WTC11 (cell line): Measurements from ENCODE around the gene STX8. TPM values are rescaled to one million over a fixed set of nuclear protein-coding genes. Genes with fewer than 3 reads are reported as not detected.

Source experiments
- ATAC-seq: fragments of 200-7000 bp; cut with Tn5 transposase; 2 replicates; pipeline ENCODE4 v1.10.0; 2021; ENCODE audit warnings: mild to moderate bottlenecking, moderate library complexity
- CTCF ChIA-PET: fragments of 300-600 bp; sonication (Branson Sonifier 250); formaldehyde crosslinking; loops from one replicate; lab custom pipeline; 2021; ENCODE audit warnings: antibody characterized with exemption; lab: Charles Lee
- POLR2A ChIA-PET: fragments of 350-600 bp; sonication (Branson Sonifier 250); formaldehyde crosslinking; loops from one replicate; lab custom pipeline; 2021; ENCODE audit warnings: antibody characterized with exemption; lab: Charles Lee
- DNase-seq: peaks from one replicate; pipeline ENCODE4 v3.0.0; 2021; ENCODE audit warnings: low spot score
- H3K27ac Mint-ChIP-seq: 2 replicates; pipeline ENCODE4 v1.8.0; 2021; ENCODE audit warnings: mixed read lengths
- H3K27me3 Mint-ChIP-seq: 2 replicates; pipeline ENCODE4 v1.8.0; 2021; ENCODE audit warnings: low read depth, mild to moderate bottlenecking, moderate library complexity, mixed read lengths
- H3K36me3 Mint-ChIP-seq: 2 replicates; pipeline ENCODE4 v1.8.0; 2021; ENCODE audit warnings: mixed read lengths
- H3K4me1 Mint-ChIP-seq: 2 replicates; pipeline ENCODE4 v1.8.0; 2022; ENCODE audit warnings: mixed read lengths
- H3K4me3 Mint-ChIP-seq: 2 replicates; pipeline ENCODE4 v1.8.0; 2021; ENCODE audit warnings: mild to moderate bottlenecking, moderate library complexity, mixed read lengths
- H3K9me3 Mint-ChIP-seq: 2 replicates; pipeline ENCODE4 v1.8.0; 2021; ENCODE audit warnings: mixed read lengths
- ATF1 ChIP-seq: sonication (generic); formaldehyde crosslinking; IDR thresholded peaks from 2 replicates; pipeline ENCODE4 v1.8.1; 2023; ENCODE audit warnings: mild to moderate bottlenecking, moderate library complexity, missing genetic modification reagents
- CREB1 ChIP-seq: sonication (generic); formaldehyde crosslinking; IDR thresholded peaks from 2 replicates; pipeline ENCODE4 v1.8.0; 2023; ENCODE audit warnings: mild to moderate bottlenecking, missing genetic modification reagents
- HMGA2 ChIP-seq: fragments of 250-450 bp; sonication (Bioruptor Pico); IDR thresholded peaks from 2 replicates; pipeline ENCODE4 v1.4.0; 2021; ENCODE audit warnings: mild to moderate bottlenecking, moderate library complexity
- JUN ChIP-seq: sonication (generic); formaldehyde crosslinking; IDR thresholded peaks from 2 replicates; pipeline ENCODE4 v1.8.0; 2023; ENCODE audit warnings: mild to moderate bottlenecking, missing genetic modification reagents
- MYBL2 ChIP-seq: sonication (generic); formaldehyde crosslinking; IDR thresholded peaks from 2 replicates; pipeline ENCODE4 v1.8.1; 2023; ENCODE audit warnings: mild to moderate bottlenecking, moderate library complexity, missing genetic modification reagents
- PRRX2 ChIP-seq: fragments of 250-450 bp; sonication (Bioruptor Pico); IDR thresholded peaks from 2 replicates; pipeline ENCODE4 v1.8.0; 2021; ENCODE audit warnings: mild to moderate bottlenecking
- SMAD3 ChIP-seq: sonication (generic); formaldehyde crosslinking; IDR thresholded peaks from 2 replicates; pipeline ENCODE4 v1.8.0; 2022; ENCODE audit warnings: missing genetic modification reagents, mild to moderate bottlenecking, borderline replicate concordance
- SOX15 ChIP-seq: fragments of 250-450 bp; sonication (Bioruptor Pico); IDR thresholded peaks from 2 replicates; pipeline ENCODE4 v1.9.0; 2021; ENCODE audit warnings: mild to moderate bottlenecking
- ZNF416 ChIP-seq: fragments of 250-450 bp; sonication (Bioruptor Pico); IDR thresholded peaks from 2 replicates; pipeline ENCODE4 v1.9.0; 2021; ENCODE audit warnings: mild to moderate bottlenecking, inconsistent platforms
- ZNF671 ChIP-seq: fragments of 250-450 bp; sonication (Bioruptor Pico); IDR thresholded peaks from 2 replicates; pipeline ENCODE4 v1.8.0; 2021; ENCODE audit warnings: mild to moderate bottlenecking
- total RNA-seq: library from RNA; stranded (reverse); gene quantifications from 3 replicates; pipeline ENCODE4 v1.2.3, GENCODE V29; 2021
- TF ChIP-seq, protein P1 (sequence below): sonication (generic); formaldehyde crosslinking; IDR thresholded peaks from 2 replicates; pipeline ENCODE4 v1.8.0; 2022; ENCODE audit warnings: missing genetic modification reagents
- TF ChIP-seq, protein P2 (sequence below): fragments of 250-450 bp; sonication (Bioruptor Pico); IDR thresholded peaks from 2 replicates; pipeline ENCODE4 v2.1.2; 2022; ENCODE audit warnings: mild to moderate bottlenecking, moderate library complexity
- TF ChIP-seq, protein P3 (sequence below): fragments of 250-450 bp; sonication (Bioruptor Pico); IDR thresholded peaks from 2 replicates; pipeline ENCODE4 v1.9.0; 2021; ENCODE audit warnings: mild to moderate bottlenecking
- TF ChIP-seq, protein P4 (sequence below): sonication (generic); formaldehyde crosslinking; IDR thresholded peaks from 2 replicates; pipeline ENCODE4 v1.8.0; 2022; ENCODE audit warnings: mild to moderate bottlenecking, missing genetic modification reagents
- TF ChIP-seq, protein P5 (sequence below): sonication (generic); formaldehyde crosslinking; IDR thresholded peaks from 2 replicates; pipeline ENCODE4 v1.8.1; 2023; ENCODE audit warnings: mild to moderate bottlenecking, missing genetic modification reagents, moderate library complexity
- TF ChIP-seq, protein P6 (sequence below): sonication (generic); formaldehyde crosslinking; IDR thresholded peaks from 2 replicates; pipeline ENCODE4 v1.8.1; 2022; ENCODE audit warnings: missing genetic modification reagents, borderline replicate concordance
- TF ChIP-seq, protein P7 (sequence below): sonication (generic); formaldehyde crosslinking; IDR thresholded peaks from 2 replicates; pipeline ENCODE4 v1.8.0; 2022; ENCODE audit warnings: mild to moderate bottlenecking, missing genetic modification reagents
- TF ChIP-seq, protein P8 (sequence below): sonication (generic); formaldehyde crosslinking; IDR thresholded peaks from 2 replicates; pipeline ENCODE4 v1.8.1; 2022; ENCODE audit warnings: low read depth, mild to moderate bottlenecking, moderate library complexity, missing genetic modification reagents, borderline replicate concordance
- TF ChIP-seq, protein P9 (sequence below): sonication (generic); formaldehyde crosslinking; IDR thresholded peaks from 2 replicates; pipeline ENCODE4 v1.8.0; 2023; ENCODE audit warnings: missing genetic modification reagents, mild to moderate bottlenecking, borderline replicate concordance

The STX8 gene
- total RNA-seq, 1 experiment from 2014 or later = 39.9 TPM

DNA sequence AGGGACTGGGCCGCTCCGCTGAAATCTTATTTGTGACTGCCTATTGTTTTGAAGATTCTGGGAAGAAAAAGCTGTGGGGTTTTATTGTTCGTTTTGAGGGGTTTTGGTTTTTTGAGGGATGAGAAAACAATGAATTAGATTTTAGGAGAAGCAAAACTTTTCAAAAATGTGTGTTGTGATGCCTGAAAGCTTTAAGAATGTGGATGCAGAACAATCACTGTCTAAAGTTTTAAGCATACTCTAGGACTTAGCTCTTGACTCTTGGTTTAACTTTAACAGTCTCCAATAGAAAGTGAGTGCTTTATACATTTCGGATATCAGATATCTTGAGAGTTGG lies 1.7 kb upstream of the STX8 start:
- peaks cover 7% of the 10 kb centered on the region for H3K9me3 Mint-ChIP-seq
- H3K4me3 Mint-ChIP-seq = no peak overlapping the region
- no peak for DNase-seq
- H3K36me3 Mint-ChIP-seq = no peaks in the 10 kb centered on the region
- CTCF ChIA-PET = interaction anchor here (0.6 to 4.3 kb wide), 28 partner anchors 9 to 579 kb away, joined by 3 to 40 read pairs (median 5); partner anchors contain the start of gene USP43
- H3K27me3 Mint-ChIP-seq = peaks cover 4% of the 10 kb centered on the region; the same call in 1 of the 2 replicates
- POLR2A ChIA-PET = interaction anchor here (1.0 to 1.2 kb wide), 2 partner anchors 60 to 68 kb away, joined by 3 to 5 read pairs; partner anchors contain the start of gene USP43
- no peak for ATAC-seq
- TF ChIP-seq JUN (no peak), SOX15 (CRISPR knock-in tag) (no peak), ZNF416 (CRISPR knock-in tag) (no peak), MYBL2 (no peak), PRRX2 (no peak), HMGA2 (no peak), ZNF671 (CRISPR knock-in tag) (no peak), CREB1 (no peak), ATF1 (CRISPR knock-in tag) (no peak), SMAD3 (CRISPR knock-in tag) (no peak)
- TF ChIP-seq, protein P1, sequence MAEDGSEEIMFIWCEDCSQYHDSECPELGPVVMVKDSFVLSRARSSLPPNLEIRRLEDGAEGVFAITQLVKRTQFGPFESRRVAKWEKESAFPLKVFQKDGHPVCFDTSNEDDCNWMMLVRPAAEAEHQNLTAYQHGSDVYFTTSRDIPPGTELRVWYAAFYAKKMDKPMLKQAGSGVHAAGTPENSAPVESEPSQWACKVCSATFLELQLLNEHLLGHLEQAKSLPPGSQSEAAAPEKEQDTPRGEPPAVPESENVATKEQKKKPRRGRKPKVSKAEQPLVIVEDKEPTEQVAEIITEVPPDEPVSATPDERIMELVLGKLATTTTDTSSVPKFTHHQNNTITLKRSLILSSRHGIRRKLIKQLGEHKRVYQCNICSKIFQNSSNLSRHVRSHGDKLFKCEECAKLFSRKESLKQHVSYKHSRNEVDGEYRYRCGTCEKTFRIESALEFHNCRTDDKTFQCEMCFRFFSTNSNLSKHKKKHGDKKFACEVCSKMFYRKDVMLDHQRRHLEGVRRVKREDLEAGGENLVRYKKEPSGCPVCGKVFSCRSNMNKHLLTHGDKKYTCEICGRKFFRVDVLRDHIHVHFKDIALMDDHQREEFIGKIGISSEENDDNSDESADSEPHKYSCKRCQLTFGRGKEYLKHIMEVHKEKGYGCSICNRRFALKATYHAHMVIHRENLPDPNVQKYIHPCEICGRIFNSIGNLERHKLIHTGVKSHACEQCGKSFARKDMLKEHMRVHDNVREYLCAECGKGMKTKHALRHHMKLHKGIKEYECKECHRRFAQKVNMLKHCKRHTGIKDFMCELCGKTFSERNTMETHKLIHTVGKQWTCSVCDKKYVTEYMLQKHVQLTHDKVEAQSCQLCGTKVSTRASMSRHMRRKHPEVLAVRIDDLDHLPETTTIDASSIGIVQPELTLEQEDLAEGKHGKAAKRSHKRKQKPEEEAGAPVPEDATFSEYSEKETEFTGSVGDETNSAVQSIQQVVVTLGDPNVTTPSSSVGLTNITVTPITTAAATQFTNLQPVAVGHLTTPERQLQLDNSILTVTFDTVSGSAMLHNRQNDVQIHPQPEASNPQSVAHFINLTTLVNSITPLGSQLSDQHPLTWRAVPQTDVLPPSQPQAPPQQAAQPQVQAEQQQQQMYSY (CRISPR knock-in tag) = no peak
- TF ChIP-seq, protein P2, sequence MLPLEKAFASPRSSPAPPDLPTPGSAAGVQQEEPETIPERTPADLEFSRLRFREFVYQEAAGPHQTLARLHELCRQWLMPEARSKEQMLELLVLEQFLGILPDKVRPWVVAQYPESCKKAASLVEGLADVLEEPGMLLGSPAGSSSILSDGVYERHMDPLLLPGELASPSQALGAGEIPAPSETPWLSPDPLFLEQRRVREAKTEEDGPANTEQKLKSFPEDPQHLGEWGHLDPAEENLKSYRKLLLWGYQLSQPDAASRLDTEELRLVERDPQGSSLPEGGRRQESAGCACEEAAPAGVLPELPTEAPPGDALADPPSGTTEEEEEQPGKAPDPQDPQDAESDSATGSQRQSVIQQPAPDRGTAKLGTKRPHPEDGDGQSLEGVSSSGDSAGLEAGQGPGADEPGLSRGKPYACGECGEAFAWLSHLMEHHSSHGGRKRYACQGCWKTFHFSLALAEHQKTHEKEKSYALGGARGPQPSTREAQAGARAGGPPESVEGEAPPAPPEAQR (CRISPR knock-in tag) = no peak
- TF ChIP-seq, protein P3, sequence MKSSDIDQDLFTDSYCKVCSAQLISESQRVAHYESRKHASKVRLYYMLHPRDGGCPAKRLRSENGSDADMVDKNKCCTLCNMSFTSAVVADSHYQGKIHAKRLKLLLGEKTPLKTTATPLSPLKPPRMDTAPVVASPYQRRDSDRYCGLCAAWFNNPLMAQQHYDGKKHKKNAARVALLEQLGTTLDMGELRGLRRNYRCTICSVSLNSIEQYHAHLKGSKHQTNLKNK (CRISPR knock-in tag) = no peak
- TF ChIP-seq, protein P4, sequence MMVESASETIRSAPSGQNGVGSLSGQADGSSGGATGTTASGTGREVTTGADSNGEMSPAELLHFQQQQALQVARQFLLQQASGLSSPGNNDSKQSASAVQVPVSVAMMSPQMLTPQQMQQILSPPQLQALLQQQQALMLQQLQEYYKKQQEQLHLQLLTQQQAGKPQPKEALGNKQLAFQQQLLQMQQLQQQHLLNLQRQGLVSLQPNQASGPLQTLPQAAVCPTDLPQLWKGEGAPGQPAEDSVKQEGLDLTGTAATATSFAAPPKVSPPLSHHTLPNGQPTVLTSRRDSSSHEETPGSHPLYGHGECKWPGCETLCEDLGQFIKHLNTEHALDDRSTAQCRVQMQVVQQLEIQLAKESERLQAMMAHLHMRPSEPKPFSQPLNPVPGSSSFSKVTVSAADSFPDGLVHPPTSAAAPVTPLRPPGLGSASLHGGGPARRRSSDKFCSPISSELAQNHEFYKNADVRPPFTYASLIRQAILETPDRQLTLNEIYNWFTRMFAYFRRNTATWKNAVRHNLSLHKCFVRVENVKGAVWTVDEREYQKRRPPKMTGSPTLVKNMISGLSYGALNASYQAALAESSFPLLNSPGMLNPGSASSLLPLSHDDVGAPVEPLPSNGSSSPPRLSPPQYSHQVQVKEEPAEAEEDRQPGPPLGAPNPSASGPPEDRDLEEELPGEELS (CRISPR knock-in tag) = no peak
- TF ChIP-seq, protein P5, sequence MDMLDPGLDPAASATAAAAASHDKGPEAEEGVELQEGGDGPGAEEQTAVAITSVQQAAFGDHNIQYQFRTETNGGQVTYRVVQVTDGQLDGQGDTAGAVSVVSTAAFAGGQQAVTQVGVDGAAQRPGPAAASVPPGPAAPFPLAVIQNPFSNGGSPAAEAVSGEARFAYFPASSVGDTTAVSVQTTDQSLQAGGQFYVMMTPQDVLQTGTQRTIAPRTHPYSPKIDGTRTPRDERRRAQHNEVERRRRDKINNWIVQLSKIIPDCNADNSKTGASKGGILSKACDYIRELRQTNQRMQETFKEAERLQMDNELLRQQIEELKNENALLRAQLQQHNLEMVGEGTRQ = no peak
- TF ChIP-seq, protein P6, sequence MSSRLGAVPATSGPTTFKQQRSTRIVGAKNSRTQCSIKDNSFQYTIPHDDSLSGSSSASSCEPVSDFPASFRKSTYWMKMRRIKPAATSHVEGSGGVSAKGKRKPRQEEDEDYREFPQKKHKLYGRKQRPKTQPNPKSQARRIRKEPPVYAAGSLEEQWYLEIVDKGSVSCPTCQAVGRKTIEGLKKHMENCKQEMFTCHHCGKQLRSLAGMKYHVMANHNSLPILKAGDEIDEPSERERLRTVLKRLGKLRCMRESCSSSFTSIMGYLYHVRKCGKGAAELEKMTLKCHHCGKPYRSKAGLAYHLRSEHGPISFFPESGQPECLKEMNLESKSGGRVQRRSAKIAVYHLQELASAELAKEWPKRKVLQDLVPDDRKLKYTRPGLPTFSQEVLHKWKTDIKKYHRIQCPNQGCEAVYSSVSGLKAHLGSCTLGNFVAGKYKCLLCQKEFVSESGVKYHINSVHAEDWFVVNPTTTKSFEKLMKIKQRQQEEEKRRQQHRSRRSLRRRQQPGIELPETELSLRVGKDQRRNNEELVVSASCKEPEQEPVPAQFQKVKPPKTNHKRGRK (CRISPR knock-in tag) = no peak
- TF ChIP-seq, protein P7, sequence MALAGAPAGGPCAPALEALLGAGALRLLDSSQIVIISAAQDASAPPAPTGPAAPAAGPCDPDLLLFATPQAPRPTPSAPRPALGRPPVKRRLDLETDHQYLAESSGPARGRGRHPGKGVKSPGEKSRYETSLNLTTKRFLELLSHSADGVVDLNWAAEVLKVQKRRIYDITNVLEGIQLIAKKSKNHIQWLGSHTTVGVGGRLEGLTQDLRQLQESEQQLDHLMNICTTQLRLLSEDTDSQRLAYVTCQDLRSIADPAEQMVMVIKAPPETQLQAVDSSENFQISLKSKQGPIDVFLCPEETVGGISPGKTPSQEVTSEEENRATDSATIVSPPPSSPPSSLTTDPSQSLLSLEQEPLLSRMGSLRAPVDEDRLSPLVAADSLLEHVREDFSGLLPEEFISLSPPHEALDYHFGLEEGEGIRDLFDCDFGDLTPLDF = no peak
- TF ChIP-seq, protein P8, sequence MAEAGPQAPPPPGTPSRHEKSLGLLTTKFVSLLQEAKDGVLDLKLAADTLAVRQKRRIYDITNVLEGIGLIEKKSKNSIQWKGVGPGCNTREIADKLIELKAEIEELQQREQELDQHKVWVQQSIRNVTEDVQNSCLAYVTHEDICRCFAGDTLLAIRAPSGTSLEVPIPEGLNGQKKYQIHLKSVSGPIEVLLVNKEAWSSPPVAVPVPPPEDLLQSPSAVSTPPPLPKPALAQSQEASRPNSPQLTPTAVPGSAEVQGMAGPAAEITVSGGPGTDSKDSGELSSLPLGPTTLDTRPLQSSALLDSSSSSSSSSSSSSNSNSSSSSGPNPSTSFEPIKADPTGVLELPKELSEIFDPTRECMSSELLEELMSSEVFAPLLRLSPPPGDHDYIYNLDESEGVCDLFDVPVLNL (CRISPR knock-in tag) = no peak
- TF ChIP-seq, protein P9, sequence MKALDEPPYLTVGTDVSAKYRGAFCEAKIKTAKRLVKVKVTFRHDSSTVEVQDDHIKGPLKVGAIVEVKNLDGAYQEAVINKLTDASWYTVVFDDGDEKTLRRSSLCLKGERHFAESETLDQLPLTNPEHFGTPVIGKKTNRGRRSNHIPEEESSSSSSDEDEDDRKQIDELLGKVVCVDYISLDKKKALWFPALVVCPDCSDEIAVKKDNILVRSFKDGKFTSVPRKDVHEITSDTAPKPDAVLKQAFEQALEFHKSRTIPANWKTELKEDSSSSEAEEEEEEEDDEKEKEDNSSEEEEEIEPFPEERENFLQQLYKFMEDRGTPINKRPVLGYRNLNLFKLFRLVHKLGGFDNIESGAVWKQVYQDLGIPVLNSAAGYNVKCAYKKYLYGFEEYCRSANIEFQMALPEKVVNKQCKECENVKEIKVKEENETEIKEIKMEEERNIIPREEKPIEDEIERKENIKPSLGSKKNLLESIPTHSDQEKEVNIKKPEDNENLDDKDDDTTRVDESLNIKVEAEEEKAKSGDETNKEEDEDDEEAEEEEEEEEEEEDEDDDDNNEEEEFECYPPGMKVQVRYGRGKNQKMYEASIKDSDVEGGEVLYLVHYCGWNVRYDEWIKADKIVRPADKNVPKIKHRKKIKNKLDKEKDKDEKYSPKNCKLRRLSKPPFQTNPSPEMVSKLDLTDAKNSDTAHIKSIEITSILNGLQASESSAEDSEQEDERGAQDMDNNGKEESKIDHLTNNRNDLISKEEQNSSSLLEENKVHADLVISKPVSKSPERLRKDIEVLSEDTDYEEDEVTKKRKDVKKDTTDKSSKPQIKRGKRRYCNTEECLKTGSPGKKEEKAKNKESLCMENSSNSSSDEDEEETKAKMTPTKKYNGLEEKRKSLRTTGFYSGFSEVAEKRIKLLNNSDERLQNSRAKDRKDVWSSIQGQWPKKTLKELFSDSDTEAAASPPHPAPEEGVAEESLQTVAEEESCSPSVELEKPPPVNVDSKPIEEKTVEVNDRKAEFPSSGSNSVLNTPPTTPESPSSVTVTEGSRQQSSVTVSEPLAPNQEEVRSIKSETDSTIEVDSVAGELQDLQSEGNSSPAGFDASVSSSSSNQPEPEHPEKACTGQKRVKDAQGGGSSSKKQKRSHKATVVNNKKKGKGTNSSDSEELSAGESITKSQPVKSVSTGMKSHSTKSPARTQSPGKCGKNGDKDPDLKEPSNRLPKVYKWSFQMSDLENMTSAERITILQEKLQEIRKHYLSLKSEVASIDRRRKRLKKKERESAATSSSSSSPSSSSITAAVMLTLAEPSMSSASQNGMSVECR (CRISPR knock-in tag) = no peak
- no peak overlapping the region for H3K27ac Mint-ChIP-seq
- H3K4me1 Mint-ChIP-seq = peaks cover 9% of the 10 kb centered on the region
